OCI-LY1 (cell line): ENCODE measurements around the gene ATP6V1G1.

Experiments used
- H2AFZ ChIP-seq: fragments of 200-600 bp; sonication (generic), shearing (Covaris generic); 2 replicates; pipeline ENCODE4 v1.6.0; 2014; ENCODE audit warnings: antibody characterized with exemption, mild to moderate bottlenecking, low read length
- H3F3A ChIP-seq: fragments of 200-600 bp; sonication (generic), shearing (Covaris generic); 2 replicates; pipeline ENCODE4 v1.6.0; 2014; ENCODE audit warnings: mild to moderate bottlenecking, antibody characterized with exemption, low read length, moderate library complexity; ENCODE audit not compliant: insufficient read depth
- H3K27ac ChIP-seq: fragments of 200-600 bp; sonication (generic); 2 replicates; pipeline ENCODE4 v1.5.1; 2014; ENCODE audit warnings: low read length, mixed run types, mild to moderate bottlenecking, low read depth; ENCODE audit not compliant: poor library complexity, severe bottlenecking
- H3K27me3 ChIP-seq: fragments of 200-600 bp; sonication (generic); 2 replicates; pipeline ENCODE4 v1.6.0; 2014; ENCODE audit warnings: antibody characterized with exemption, mild to moderate bottlenecking, low read length, moderate library complexity; ENCODE audit not compliant: insufficient read depth
- H3K36me3 ChIP-seq: fragments of 200-600 bp; sonication (generic); 2 replicates; pipeline ENCODE4 v1.6.1; 2014; ENCODE audit warnings: mild to moderate bottlenecking, antibody characterized with exemption, low read length, moderate library complexity, mixed read lengths; ENCODE audit not compliant: insufficient read depth
- H3K4me1 ChIP-seq: fragments of 200-600 bp; sonication (generic); 2 replicates; pipeline ENCODE4 v1.5.1; 2014; ENCODE audit warnings: mild to moderate bottlenecking, low read length, moderate library complexity; ENCODE audit not compliant: insufficient read depth, severe bottlenecking
- H3K4me2 ChIP-seq: fragments of 200-600 bp; sonication (generic), shearing (Covaris generic); 2 replicates; pipeline ENCODE4 v1.6.1; 2014; ENCODE audit warnings: low read length
- H3K4me3 ChIP-seq: fragments of 200-600 bp; sonication (generic); 2 replicates; pipeline ENCODE4 v1.5.1; 2014; ENCODE audit warnings: low read length, low read depth, mild to moderate bottlenecking, mixed read lengths; ENCODE audit not compliant: poor library complexity, severe bottlenecking
- H3K79me2 ChIP-seq: fragments of 200-600 bp; shearing (Covaris generic); 2 replicates; pipeline ENCODE4 v1.6.1; 2016; ENCODE audit warnings: mixed run types, low read length, mixed read lengths; ENCODE audit not compliant: insufficient read depth
- H3K9ac ChIP-seq: fragments of 200-600 bp; sonication (generic), shearing (Covaris generic); 2 replicates; pipeline ENCODE4 v1.6.1; 2014; ENCODE audit warnings: mild to moderate bottlenecking, low read length, mixed read lengths
- H3K9me2 ChIP-seq: fragments of 200-600 bp; sonication (generic), shearing (Covaris generic); 2 replicates; pipeline ENCODE4 v1.6.1; 2014; ENCODE audit warnings: low read depth, mild to moderate bottlenecking, low read length, mixed read lengths
- H3K9me3 ChIP-seq: fragments of 200-600 bp; shearing (Covaris generic); 2 replicates; pipeline ENCODE4 v1.6.1; 2014; ENCODE audit warnings: low read length, mixed read lengths
- H4K20me1 ChIP-seq: fragments of 200-600 bp; sonication (generic), shearing (Covaris generic); 2 replicates; pipeline ENCODE4 v1.6.0; 2016; ENCODE audit warnings: mild to moderate bottlenecking, low read length; ENCODE audit not compliant: insufficient read depth
- CTCF ChIP-seq: fragments of 200-600 bp; sonication (generic), shearing (Covaris generic); IDR thresholded peaks from 2 replicates; pipeline ENCODE4 v1.5.1; 2017; ENCODE audit warnings: mild to moderate bottlenecking, antibody characterized with exemption, low read length, moderate library complexity, mixed read lengths
- EZH2 ChIP-seq: fragments of 200-600 bp; sonication (generic), shearing (Covaris generic); IDR thresholded peaks from 2 replicates; pipeline ENCODE4 v1.8.0; 2017; ENCODE audit warnings: borderline replicate concordance, mixed run types, mild to moderate bottlenecking, antibody characterized with exemption, low read length, moderate library complexity, mixed read lengths

The ATP6V1G1 gene

GRCh38 chr9:114627553-114627952, 40.0 kb downstream of the ATP6V1G1 start:
- H4K20me1 ChIP-seq = no peaks in the 10 kb centered on the region
- H2AFZ ChIP-seq = no peak overlapping the region
- no peaks in the 10 kb centered on the region for H3K9me2 ChIP-seq
- no peak overlapping the region for H3K4me3 ChIP-seq
- no peak overlapping the region for H3K4me2 ChIP-seq
- no peaks in the 10 kb centered on the region for H3K4me1 ChIP-seq
- no peaks in the 10 kb centered on the region for H3K9me3 ChIP-seq
- H3K9ac ChIP-seq = no peak overlapping the region
- H3K36me3 ChIP-seq = peaks cover 92% of the 10 kb centered on the region
- no peak overlapping the region for H3K27ac ChIP-seq
- no peaks in the 10 kb centered on the region for H3K27me3 ChIP-seq
- H3F3A ChIP-seq = no peaks in the 10 kb centered on the region
- TF ChIP-seq CTCF (no peak), EZH2 (no peak)
- no peaks in the 10 kb centered on the region for H3K79me2 ChIP-seq

GRCh38 chr9:114629563-114630090, 42.1 kb downstream of the ATP6V1G1 start:
- Histone ChIP-seq H3K27ac (no peak overlapping the region), H2AFZ (no peak overlapping the region), H3K9ac (no peak overlapping the region), H3K4me3 (no peak overlapping the region), H3K4me2 (no peak overlapping the region), H3K9me2 (no peaks in the 10 kb centered on the region), H4K20me1 (no peaks in the 10 kb centered on the region), H3K36me3 (peaks cover 97% of the 10 kb centered on the region), H3K79me2 (no peaks in the 10 kb centered on the region), H3F3A (no peaks in the 10 kb centered on the region), H3K4me1 (no peaks in the 10 kb centered on the region), H3K27me3 (no peaks in the 10 kb centered on the region), H3K9me3 (no peaks in the 10 kb centered on the region)
- TF ChIP-seq CTCF (no peak), EZH2 (no peak)

GRCh38 chr9:114631166-114631565, 43.6 kb downstream of the ATP6V1G1 start:
- H3K9ac ChIP-seq = no peak overlapping the region
- no peak overlapping the region for H3K27ac ChIP-seq
- H3K27me3 ChIP-seq = no peaks in the 10 kb centered on the region
- H3K9me2 ChIP-seq = no peaks in the 10 kb centered on the region
- no peak overlapping the region for H2AFZ ChIP-seq
- TF ChIP-seq EZH2 (no peak), CTCF (no peak)
- peaks cover 98% of the 10 kb centered on the region for H3K36me3 ChIP-seq
- no peaks in the 10 kb centered on the region for H3K4me1 ChIP-seq
- H3K9me3 ChIP-seq = no peaks in the 10 kb centered on the region
- H3K79me2 ChIP-seq = no peaks in the 10 kb centered on the region
- no peak overlapping the region for H3K4me2 ChIP-seq
- H3K4me3 ChIP-seq = no peak overlapping the region
- no peaks in the 10 kb centered on the region for H3F3A ChIP-seq
- H4K20me1 ChIP-seq = no peaks in the 10 kb centered on the region
